Activated naive CD4-positive, alpha-beta T cell treated with anti-CD3 and anti-CD28 coated beads, Interleukin-2, amount 10 ng/mL, durations not matched to agents 7 days and 5 days (primary cell): ENCODE data around the gene RPTOR.

ENCODE experiments used
- CTCF ChIA-PET: fragments of 350-600 bp; sonication (Branson Sonifier 250); formaldehyde crosslinking; loops from one replicate; lab custom pipeline; 2021; ENCODE audit warnings: antibody characterized with exemption; lab: Charles Lee
- DNase-seq: peaks from one replicate; pipeline ENCODE4 v3.0.0-alpha.2; 2020
- H3K27ac Mint-ChIP-seq: one replicate; pipeline ENCODE4 v1.8.0; 2021; ENCODE audit warnings: mild to moderate bottlenecking, moderate library complexity, mixed read lengths
- H3K27me3 Mint-ChIP-seq: one replicate; pipeline ENCODE4 v1.8.0; 2021; ENCODE audit warnings: mild to moderate bottlenecking, mixed read lengths
- H3K36me3 Mint-ChIP-seq: one replicate; pipeline ENCODE4 v1.8.0; 2021; ENCODE audit warnings: mixed read lengths
- H3K4me1 Mint-ChIP-seq: one replicate; pipeline ENCODE4 v1.8.0; 2021; ENCODE audit warnings: mixed read lengths
- H3K4me3 Mint-ChIP-seq: one replicate; pipeline ENCODE4 v1.8.0; 2021; ENCODE audit warnings: mild to moderate bottlenecking, moderate library complexity, mixed read lengths
- H3K9me3 Mint-ChIP-seq: one replicate; pipeline ENCODE4 v1.8.0; 2021; ENCODE audit warnings: mixed read lengths

The RPTOR gene

DNA sequence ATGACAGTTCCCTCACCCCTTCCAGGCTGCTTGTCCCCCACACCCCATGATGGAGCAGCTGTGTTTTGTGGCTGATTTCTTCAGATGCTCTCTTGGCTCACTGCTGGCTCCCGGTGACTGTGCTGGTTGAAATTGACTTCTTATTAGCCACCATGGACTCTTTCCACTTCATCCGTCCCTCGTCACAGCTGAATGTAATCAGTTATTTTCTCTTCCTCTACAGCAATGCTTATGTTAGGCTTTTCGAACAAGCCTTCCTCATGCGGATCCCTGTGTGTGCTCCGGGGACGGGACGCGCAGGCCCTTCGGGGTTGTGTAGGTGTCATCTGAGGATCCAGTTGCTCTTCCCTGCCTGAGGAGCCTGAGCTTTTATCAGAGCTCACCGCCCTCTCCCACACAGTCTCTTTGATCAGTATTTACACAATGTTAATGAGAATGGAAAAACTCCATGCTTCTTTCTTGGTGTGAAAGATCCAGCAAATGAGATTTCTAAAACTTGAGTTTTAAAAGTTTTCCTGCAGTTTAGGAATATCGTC, 87.5 kb downstream of the RPTOR start:
- H3K27ac Mint-ChIP-seq: no peak overlapping the region
- H3K36me3 Mint-ChIP-seq: peaks cover 11% of the 10 kb centered on the region
- CTCF ChIA-PET: interaction anchor here (2.2 kb wide), 1 partner anchor 56 kb away, joined by 6 read pairs; no protein-coding TSS in a partner anchor
- no peaks in the 10 kb centered on the region for H3K27me3 Mint-ChIP-seq
- peaks cover 6% of the 10 kb centered on the region for H3K9me3 Mint-ChIP-seq
- peaks cover 14% of the 10 kb centered on the region for H3K4me1 Mint-ChIP-seq
- no peak for DNase-seq
- H3K4me3 Mint-ChIP-seq: no peak overlapping the region

DNA sequence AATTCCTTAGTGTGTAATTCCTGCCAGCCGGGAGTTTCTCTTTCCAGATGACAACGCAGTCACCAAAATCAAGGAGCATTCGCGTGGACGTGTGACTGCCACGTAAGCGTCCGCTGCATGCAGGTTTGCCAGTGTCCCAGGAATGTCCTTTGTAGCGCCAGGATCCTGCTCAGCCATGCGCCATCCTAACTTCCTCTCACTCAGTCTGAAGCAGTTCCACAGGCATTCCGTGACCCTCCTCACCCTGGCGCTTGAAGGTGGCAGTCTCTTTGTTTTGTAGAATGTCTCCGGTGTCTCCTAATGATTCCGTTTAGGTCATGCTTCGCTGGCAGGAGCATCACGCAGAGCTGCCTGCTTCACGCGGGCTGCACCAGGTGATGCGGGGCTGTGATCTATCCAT, 88.6 kb downstream of the RPTOR start:
- CTCF ChIA-PET: interaction anchor here (0.7 to 2.2 kb wide), 2 partner anchors 14 to 58 kb away, joined by 3 to 6 read pairs; no protein-coding TSS in a partner anchor
- peaks cover 21% of the 10 kb centered on the region for H3K4me1 Mint-ChIP-seq
- peak overlapping the region; percentile 8 for H3K27ac Mint-ChIP-seq
- H3K9me3 Mint-ChIP-seq: peaks cover 6% of the 10 kb centered on the region
- no peak overlapping the region for H3K4me3 Mint-ChIP-seq
- H3K27me3 Mint-ChIP-seq: no peaks in the 10 kb centered on the region
- peaks cover 6% of the 10 kb centered on the region for H3K36me3 Mint-ChIP-seq
- DNase-seq: no peak

DNA sequence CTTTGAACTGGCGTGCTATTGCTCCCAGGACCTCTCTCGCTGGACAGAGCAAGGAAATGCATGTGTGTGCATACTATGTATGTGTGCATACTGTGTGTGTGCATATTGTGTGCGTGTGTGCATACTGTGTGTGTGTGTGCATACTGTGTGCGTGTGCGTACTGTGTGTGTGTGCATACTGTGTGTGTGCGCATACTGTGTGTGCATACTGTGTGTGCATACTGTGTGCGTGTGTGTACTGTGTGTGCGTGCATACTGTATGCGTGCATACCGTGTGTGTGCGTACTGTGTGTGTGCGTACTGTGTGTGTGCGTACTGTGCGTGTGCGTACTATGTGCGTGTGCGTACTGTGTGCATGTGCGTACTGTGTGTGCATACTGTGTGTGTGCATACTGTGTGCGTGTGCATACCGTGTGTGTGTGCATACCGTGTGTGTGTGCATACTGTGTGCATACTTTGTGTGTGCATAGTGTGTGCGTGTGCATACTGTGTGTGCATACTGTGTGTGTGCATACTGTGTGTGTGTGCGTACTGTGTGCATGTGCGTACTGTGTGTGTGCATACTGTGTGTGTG, 89.4 kb downstream of the RPTOR start:
- no peaks in the 10 kb centered on the region for H3K27me3 Mint-ChIP-seq
- no peak overlapping the region for H3K27ac Mint-ChIP-seq
- H3K9me3 Mint-ChIP-seq: peaks cover 6% of the 10 kb centered on the region
- peaks cover 21% of the 10 kb centered on the region for H3K4me1 Mint-ChIP-seq
- CTCF ChIA-PET: interaction anchor here (2.2 kb wide), 1 partner anchor 58 kb away, joined by 6 read pairs; no protein-coding TSS in a partner anchor
- no peak overlapping the region for H3K4me3 Mint-ChIP-seq
- peaks cover 5% of the 10 kb centered on the region for H3K36me3 Mint-ChIP-seq
- no peak for DNase-seq

- peaks cover 6% of the 10 kb centered on the region for H3K9me3 Mint-ChIP-seq
- H3K4me1 Mint-ChIP-seq: peaks cover 21% of the 10 kb centered on the region
- peak; percentile 34 for DNase-seq
- CTCF ChIA-PET: no interaction called here
- peak overlapping the region; percentile 84 for H3K27ac Mint-ChIP-seq
- peaks cover 14% of the 10 kb centered on the region for H3K36me3 Mint-ChIP-seq
- no peaks in the 10 kb centered on the region for H3K27me3 Mint-ChIP-seq
- peak overlapping the region; percentile 22 for H3K4me3 Mint-ChIP-seq
Observed at GRCh38 chr17:80636361-80637018, 91.9 kb downstream of the RPTOR start.

DNA sequence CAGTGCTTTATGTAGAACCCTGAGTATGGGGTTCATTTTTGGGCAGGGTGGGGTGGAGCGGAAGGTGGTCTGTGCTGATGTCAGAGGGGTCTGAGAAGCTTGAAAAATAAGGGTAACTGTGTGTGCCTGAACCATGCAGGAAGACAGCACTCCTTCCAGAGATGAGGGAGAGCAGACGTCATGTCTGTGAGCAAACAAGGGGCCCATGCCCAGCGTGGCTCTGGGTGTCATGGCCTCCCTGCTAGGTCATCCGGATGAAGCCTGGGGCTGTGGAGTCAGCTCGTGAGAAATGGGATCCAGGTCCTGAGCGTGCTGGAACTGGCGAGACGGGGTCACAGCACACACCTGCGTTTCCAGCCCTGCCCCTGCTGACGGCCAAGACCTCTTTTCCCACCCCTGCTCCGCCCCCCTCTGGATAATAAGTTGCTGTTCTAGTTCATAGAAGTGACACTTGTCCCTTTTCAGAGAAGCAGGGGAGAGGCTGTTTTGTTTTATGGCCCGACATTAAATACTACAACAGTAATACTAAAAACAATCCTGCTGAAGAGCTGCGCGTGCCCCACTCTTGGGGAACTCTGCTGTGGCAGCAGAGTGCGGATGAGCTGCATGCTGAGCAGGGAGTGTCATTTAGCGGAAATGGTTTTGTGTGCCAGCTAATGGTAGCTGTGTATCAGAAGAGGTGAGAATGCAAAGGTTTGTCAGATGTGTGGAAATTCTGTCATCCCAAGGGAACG, 92.6 kb downstream of the RPTOR start:
- no peaks in the 10 kb centered on the region for H3K27me3 Mint-ChIP-seq
- no peak for DNase-seq
- peaks cover 6% of the 10 kb centered on the region for H3K9me3 Mint-ChIP-seq
- peak overlapping the region; percentile 84 for H3K27ac Mint-ChIP-seq
- CTCF ChIA-PET: interaction anchor here (0.9 kb wide), 1 partner anchor 62 kb away, joined by 3 read pairs; no protein-coding TSS in a partner anchor
- H3K4me1 Mint-ChIP-seq: peaks cover 21% of the 10 kb centered on the region
- H3K36me3 Mint-ChIP-seq: peaks cover 16% of the 10 kb centered on the region
- H3K4me3 Mint-ChIP-seq: peak overlapping the region; percentile 22

DNA sequence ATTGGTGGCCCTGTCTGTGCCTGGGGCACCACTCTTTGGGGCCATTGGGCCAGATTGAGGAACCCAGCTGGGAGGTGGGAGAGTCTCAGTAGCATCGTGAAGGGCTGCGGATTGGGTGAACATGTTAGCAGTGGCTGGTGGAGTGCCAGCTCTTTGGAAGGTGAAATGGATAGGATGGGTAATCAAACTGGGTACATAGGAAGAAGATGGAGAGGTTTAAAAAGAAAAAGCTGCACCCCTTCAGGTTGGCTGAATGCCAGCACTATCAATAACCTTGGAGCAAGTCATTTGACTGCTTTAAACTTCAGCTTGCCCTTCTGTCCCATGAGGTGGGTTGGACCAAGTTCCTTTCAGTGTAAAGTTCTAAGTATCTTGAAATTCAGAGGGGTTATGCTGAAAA, 95.0 kb downstream of the RPTOR start:
- H3K4me1 Mint-ChIP-seq: peaks cover 40% of the 10 kb centered on the region
- no peak for DNase-seq
- H3K9me3 Mint-ChIP-seq: peaks cover 4% of the 10 kb centered on the region
- H3K36me3 Mint-ChIP-seq: peaks cover 25% of the 10 kb centered on the region
- H3K27me3 Mint-ChIP-seq: no peaks in the 10 kb centered on the region
- CTCF ChIA-PET: no interaction called here
- no peak overlapping the region for H3K27ac Mint-ChIP-seq
- H3K4me3 Mint-ChIP-seq: no peak overlapping the region

DNA sequence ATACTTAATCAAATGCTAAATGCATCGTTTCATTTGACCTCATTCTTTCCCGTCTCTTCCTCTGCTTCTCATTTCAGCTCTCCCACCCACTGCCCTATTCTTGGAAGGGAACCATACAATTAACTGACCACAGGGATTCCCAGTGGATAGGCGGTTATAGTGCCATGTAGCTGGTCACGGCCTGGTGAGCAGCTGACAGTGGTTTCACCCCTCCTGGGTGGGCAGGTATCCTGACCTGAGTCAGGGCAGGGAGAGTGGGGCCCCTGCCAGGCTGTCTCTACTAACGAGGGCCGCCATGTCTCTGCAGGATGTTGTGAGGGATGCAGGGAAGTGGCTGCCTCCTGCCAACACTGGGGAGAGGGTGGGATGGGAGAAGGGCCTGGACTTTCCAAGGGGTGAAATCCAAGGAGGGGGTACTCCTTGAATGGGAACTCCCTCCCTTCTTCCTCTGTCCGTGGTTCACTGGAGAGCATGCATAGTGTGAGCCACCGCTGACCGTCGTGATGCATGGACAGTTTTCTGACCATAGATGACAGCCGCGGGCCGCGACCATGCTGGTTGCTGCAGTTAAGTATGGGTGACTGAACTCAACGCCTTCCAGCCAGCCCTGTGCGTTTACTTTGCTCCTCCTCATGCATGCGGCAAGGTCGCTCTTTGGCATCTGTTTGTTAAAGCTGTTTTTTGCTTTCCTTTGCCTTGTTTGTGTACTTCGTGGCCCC, 95.9 kb downstream of the RPTOR start:
- H3K4me3 Mint-ChIP-seq: no peak overlapping the region
- CTCF ChIA-PET: no interaction called here
- no peaks in the 10 kb centered on the region for H3K27me3 Mint-ChIP-seq
- peaks cover 43% of the 10 kb centered on the region for H3K4me1 Mint-ChIP-seq
- no peak for DNase-seq
- peaks cover 32% of the 10 kb centered on the region for H3K36me3 Mint-ChIP-seq
- H3K27ac Mint-ChIP-seq: no peak overlapping the region
- H3K9me3 Mint-ChIP-seq: no peaks in the 10 kb centered on the region

- peaks cover 53% of the 10 kb centered on the region for H3K4me1 Mint-ChIP-seq
- CTCF ChIA-PET: no interaction called here
Observed at GRCh38 chr17:80643326-80644099, 98.9 kb downstream of the RPTOR start.

DNA sequence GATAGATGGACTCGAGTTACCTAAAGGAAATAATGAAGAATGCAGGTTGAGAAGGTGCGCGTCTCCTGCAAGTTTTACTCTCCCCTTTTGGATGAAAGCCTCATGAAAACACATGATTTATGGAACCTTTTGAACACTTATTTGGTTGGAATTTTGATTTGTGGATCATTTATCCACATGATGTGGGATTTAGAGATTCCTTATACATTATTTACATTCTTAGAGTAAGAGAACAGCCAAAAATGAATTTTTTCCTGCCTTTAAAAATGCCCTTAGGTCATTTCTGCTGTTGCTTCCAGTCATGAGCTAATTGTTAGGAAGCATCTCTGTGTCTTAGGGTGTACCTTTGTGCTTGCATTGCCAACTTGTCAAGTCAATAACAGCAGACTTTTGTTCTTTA, 99.9 kb downstream of the RPTOR start:
- Mint-ChIP-seq H3K36me3 (peaks cover 51% of the 10 kb centered on the region), H3K27ac (peak overlapping the region; percentile 2), H3K4me3 (peak overlapping the region; percentile 7), H3K4me1 (peaks cover 63% of the 10 kb centered on the region), H3K9me3 (peaks cover 3% of the 10 kb centered on the region), H3K27me3 (no peaks in the 10 kb centered on the region)
- CTCF ChIA-PET: no interaction called here
- DNase-seq: no peak

More at GRCh38 chr17:80643326-80644099, 98.9 kb downstream of the RPTOR start:
- Mint-ChIP-seq H3K36me3 (peaks cover 47% of the 10 kb centered on the region), H3K27ac (peak overlapping the region; percentile 84), H3K27me3 (no peaks in the 10 kb centered on the region), H3K4me3 (peak overlapping the region; percentile 47), H3K9me3 (no peaks in the 10 kb centered on the region)
- no peak for DNase-seq

GRCh38 chr17:80645706-80646325, 101.2 kb downstream of the RPTOR start:
- H3K4me3 Mint-ChIP-seq: no peak overlapping the region
- no peaks in the 10 kb centered on the region for H3K27me3 Mint-ChIP-seq
- CTCF ChIA-PET: no interaction called here
- DNase-seq: no peak
- H3K4me1 Mint-ChIP-seq: peaks cover 75% of the 10 kb centered on the region
- H3K27ac Mint-ChIP-seq: peak overlapping the region; percentile 60
- H3K36me3 Mint-ChIP-seq: peaks cover 56% of the 10 kb centered on the region
- peaks cover 5% of the 10 kb centered on the region for H3K9me3 Mint-ChIP-seq

- CTCF ChIA-PET: no interaction called here
- Mint-ChIP-seq H3K36me3 (peaks cover 58% of the 10 kb centered on the region), H3K4me3 (no peak overlapping the region), H3K9me3 (peaks cover 8% of the 10 kb centered on the region), H3K4me1 (peaks cover 80% of the 10 kb centered on the region), H3K27me3 (no peaks in the 10 kb centered on the region), H3K27ac (no peak overlapping the region)
- DNase-seq: no peak
Observed at GRCh38 chr17:80646328-80646727, 101.7 kb downstream of the RPTOR start.

GRCh38 chr17:80647746-80648145, 103.1 kb downstream of the RPTOR start:
- peaks cover 85% of the 10 kb centered on the region for H3K4me1 Mint-ChIP-seq
- CTCF ChIA-PET: interaction anchor here (0.6 to 1.0 kb wide), 3 partner anchors 9 to 87 kb away, joined by 3 read pairs; no protein-coding TSS in a partner anchor
- H3K4me3 Mint-ChIP-seq: no peak overlapping the region
- H3K27me3 Mint-ChIP-seq: no peaks in the 10 kb centered on the region
- peak overlapping the region; percentile 86 for H3K27ac Mint-ChIP-seq
- H3K9me3 Mint-ChIP-seq: peaks cover 11% of the 10 kb centered on the region
- H3K36me3 Mint-ChIP-seq: peaks cover 62% of the 10 kb centered on the region
- DNase-seq: no peak

GRCh38 chr17:80649200-80649644, 104.6 kb downstream of the RPTOR start:
- Mint-ChIP-seq H3K27ac (peak overlapping the region; percentile 94), H3K27me3 (no peaks in the 10 kb centered on the region), H3K4me1 (peaks cover 76% of the 10 kb centered on the region), H3K36me3 (peaks cover 57% of the 10 kb centered on the region), H3K4me3 (peak overlapping the region; percentile 19), H3K9me3 (peaks cover 13% of the 10 kb centered on the region)
- DNase-seq: no peak
- CTCF ChIA-PET: interaction anchor here (1.2 to 2.3 kb wide), 2 partner anchors 11 to 43 kb away, joined by 4 to 6 read pairs; no protein-coding TSS in a partner anchor
